ENCODE results near the gene ITPR3.
A peak's percentile ranks its signal among the peaks of the same experiment; 100 is the strongest.

Gene ITPR3

DNA sequence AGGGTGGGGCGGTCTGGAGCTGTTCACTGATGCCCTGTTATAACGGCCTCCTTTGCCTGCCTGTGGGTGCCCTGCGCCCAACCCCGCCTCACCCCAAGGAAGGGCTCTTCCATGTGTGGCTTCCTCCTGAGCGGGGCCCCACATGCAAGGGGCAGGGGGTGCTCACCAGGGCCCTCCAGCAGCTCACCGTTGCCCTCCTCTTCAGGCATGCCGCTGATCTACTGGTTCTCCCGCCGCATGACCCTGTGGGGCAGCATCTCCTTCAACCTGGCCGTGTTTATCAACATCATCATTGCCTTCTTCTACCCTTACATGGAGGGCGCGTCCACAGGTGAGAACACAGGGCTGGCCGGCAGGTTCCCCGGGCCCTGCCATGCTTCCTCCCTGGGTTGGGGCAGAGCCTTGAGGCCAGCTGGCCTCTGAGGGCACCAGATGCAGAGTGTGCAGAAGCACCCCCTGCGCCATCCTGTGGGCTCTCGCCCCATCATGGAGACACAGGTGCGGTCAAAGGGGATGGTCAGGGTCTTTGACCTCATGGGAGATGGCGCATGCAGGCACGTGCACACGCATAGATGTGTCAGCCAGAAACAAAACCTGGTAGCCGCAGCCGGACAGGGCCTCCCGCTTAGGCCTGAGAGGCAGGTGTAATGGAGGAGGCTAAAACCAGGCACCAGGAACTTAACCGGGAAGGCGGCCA is 67.5 kb downstream of the ITPR3 start:
- DNase-seq = no peak

DNA sequence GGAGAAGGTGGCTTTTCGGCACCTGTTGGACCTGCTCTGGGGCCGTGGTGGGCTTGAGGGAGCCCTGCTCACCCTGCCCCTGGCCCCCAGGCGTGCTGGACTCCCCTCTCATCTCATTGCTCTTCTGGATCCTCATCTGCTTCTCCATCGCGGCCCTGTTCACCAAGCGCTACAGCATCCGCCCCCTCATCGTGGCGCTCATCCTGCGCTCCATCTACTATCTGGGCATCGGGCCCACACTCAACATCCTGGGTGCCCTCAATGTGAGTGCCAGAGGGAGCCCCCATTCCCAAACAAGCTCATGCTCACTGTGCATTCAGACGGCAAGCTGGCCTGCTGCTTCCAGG is 68.0 kb downstream of the ITPR3 start:
- DNase-seq = no peak

DNA sequence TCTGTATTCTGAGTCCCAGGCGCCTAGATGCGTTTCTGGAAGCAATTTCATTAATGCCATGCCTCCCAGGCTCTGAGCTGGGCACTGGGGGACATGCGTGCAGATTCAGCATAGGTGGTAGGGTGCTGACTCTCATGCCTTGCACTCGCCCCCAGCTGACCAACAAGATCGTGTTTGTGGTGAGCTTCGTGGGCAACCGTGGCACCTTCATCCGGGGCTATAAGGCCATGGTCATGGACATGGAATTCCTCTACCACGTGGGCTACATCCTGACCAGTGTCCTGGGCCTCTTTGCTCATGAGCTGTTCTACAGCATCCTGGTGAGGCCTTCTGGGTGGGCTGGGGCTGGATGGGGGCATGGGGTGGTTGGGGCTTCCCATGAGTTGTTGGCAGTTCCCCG is 68.8 kb downstream of the ITPR3 start:
- no peak for DNase-seq

DNA sequence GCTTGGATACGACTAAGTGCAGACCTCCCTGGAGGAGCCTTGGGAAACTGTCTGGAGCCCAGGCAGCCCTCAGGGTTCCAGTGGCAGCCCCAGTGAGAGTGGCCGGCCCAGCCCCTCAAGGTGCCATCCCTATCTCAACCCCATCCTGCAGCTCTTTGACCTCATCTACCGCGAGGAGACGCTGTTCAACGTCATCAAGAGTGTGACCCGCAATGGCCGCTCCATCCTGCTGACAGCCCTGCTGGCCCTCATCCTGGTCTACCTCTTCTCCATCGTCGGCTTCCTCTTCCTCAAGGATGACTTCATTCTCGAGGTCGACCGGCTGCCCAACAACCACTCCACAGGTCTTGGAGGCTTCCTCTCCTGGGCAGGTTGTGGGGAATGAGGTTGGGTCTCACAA is 69.6 kb downstream of the ITPR3 start:
- DNase-seq = no peak

DNA sequence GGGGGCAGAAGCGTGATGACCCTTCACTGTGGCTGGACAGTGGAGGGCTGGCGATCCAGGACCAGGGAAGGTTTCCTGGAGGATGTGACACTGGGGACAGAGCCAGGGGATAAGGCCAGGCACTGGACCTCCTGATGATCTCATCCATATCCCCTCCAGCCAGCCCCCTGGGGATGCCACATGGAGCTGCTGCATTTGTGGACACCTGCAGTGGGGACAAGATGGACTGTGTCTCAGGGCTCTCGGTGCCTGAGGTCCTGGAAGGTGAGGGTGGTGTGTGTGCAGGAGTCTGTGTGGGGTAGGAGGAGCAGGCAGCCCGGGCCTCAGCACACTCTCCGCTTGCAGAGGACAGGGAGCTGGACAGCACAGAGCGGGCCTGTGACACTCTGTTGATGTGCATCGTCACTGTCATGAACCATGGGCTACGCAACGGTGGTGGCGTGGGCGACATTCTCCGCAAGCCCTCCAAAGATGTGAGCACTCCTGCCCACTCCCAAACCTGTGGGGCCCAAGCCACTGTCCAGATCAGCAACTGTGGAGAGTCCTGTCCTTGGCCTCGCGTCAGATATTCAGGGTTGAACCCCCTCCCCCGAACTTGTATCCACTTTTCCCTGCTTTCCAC is 70.4 kb downstream of the ITPR3 start:
- no peak for DNase-seq

DNA sequence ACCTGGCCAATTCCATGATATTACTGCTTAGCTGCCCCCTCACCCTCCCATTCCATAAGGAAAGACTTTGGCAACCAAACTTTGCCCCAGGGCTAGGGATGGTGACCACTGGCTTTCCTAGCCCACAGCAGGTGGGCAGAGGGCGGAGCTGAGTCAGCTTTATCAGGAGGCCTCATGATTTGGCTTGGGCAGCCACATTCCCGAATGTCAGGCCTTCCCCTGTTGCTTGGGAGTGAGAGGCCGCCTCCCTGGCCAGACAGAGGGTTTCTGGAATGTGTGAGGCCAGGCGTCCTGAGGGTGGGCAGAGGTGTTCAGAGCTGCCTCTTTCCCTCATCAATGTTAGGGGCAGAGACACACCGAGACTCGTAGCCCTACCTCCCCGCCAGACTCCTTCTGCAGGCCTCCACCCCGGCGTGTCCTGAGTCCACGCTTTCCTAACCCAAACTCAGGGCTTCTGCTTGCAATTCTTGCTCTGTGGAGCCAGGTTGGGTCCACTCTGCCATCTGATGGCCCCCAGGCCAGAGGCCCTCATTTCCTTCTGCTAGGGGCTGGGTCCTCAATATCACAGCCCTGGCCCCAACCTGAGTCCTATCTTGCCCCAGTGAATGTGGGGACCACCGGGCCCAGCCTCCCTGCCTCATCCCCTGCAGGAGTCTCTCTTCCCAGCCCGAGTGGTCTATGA is 71.1 kb downstream of the ITPR3 start:
- no peak for DNase-seq

DNA sequence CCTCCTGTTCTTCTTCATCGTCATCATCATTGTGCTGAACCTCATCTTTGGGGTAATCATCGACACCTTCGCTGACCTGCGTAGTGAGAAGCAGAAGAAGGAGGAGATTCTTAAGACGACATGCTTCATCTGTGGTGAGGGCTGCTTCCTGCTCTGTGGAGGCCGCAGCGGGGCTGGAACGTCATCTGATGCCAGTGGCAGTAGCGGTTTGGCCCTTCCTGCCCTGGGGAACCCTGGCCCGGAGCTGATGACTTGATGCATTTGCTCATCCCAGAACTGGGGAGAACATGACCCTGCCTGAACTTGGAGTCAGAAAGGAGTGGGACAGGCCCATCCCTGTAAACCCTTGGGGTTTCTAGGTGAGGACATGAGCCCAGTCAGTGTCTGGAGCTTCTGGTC is 71.6 kb downstream of the ITPR3 start:
- peak; percentile 71 for DNase-seq

DNA sequence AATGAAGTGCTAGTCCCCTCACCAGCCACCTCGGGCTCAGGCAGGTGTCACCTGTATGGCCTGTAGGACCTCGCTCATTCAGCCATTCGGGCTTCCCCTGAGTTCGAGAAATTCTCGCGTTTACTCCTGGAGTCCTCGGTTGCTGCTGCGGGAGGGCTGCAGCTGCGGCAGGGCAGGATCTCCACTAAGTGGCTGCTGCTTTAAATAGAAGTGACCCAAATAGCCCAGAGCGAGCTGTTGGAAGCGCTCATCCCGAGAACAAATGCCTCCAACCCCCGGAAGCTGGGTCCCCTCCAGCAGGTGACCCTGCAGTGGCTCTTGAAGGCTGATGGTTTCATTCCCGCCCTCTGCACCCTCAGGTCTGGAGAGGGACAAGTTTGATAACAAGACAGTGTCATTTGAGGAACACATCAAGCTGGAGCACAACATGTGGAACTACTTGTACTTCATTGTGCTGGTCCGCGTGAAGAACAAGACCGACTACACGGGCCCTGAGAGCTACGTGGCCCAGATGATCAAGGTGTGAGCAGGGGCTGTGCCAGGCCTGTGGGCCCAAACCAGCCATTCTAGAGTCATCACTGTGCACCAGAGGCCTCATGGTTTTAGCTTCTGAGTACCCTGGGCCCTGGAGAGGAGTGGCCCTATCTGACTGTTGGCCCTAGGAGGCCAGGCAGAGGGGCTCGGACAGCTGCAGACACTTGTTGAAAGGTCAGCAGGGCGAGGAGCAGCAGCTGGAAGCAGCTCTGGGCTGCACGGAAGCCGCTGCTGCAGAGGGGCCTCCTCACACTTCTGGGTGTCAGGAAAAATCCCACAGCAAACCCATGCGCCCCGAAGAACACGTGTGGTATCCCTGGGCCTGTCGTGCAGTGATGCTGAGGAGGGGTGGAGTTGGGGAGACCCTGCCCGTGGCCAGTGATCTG is 72.3 kb downstream of the ITPR3 start:
- DNase-seq = peak; percentile 41

DNA sequence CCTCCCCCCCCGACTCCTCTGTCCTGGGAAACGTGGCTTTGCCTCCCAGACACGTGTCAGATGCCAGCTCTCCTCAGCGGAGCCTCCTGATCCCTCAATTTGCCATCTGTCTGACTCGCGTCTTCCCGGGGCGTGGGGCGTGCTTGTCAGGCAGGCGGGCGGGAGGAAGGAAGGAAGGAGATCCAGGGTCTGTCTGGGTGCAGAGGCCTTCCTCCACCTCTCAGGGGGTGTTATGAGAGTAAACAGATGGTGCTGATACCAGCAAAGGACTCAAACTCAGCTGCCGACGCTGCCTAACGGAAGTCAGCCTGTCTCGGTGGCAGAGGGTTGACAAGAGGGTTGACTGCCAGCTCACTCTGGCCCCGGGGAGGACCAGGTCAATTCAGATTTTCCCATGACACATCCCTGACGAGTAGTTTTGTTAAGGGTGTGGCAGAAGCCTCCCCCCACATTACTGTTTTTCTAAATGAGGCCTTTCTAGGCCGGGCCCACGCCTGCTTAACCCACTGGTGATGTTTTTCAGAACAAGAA is 73.3 kb downstream of the ITPR3 start:
- peak; percentile 69 for DNase-seq

DNA sequence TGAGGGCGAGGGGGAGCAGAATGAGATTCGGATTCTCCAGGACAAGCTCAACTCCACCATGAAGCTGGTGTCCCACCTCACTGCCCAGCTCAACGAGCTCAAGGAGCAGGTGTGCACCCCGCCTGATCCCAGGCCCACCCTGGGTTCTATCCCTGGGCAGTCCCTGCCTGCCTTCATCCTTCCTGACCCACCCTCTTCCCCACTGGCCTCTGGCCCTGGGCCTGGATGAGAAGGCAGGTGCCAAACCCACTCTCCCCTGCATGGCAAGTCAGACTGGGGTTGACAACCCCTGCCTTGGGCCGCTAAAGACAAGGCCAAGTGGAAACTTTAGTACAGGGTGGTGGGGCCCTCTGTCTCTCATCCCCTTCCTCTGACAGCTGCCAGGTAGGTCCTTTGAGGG is 73.9 kb downstream of the ITPR3 start:
- DNase-seq = peak; percentile 23

DNA sequence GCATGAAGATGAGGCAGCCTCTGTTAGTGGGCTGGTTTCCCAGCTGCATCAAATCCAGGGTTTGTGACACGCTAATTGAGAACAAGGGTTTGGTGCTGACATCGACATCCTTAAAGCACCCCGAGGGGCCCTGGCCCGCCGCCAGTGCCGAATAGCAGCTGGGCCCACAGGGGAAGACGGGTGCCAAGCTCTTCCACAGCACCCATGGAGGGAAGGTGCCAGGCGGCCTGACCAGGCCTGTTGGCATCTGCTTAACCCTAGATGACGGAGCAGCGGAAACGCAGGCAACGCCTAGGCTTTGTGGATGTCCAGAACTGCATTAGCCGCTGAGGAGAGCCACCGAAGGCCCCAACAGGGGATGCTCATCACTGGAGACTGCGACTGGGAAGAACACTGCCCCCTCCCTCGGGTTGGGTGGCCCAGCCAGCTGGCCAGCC is 74.3 kb downstream of the ITPR3 start:
- DNase-seq = peak; percentile 22

DNA sequence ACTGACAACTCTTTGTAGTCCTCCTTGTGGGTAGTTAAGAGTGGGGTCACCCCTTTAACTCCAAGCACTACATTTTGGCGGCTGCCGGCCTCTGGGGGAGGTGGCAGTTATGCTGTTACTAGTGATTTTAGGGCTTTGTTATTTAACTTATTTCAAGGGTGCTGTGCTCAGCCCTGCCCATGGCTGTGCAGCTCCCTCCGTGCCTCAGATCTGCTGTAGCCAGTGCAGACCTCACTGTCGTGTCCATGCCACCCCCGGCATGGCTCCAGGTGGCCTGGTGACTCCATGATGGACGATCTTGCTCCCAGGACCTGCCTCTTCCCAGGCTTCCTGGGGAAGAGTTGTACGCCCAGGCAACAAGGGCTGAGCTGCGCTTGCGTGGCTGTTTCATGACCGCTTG is 75.0 kb downstream of the ITPR3 start:
- DNase-seq = no peak

DNA sequence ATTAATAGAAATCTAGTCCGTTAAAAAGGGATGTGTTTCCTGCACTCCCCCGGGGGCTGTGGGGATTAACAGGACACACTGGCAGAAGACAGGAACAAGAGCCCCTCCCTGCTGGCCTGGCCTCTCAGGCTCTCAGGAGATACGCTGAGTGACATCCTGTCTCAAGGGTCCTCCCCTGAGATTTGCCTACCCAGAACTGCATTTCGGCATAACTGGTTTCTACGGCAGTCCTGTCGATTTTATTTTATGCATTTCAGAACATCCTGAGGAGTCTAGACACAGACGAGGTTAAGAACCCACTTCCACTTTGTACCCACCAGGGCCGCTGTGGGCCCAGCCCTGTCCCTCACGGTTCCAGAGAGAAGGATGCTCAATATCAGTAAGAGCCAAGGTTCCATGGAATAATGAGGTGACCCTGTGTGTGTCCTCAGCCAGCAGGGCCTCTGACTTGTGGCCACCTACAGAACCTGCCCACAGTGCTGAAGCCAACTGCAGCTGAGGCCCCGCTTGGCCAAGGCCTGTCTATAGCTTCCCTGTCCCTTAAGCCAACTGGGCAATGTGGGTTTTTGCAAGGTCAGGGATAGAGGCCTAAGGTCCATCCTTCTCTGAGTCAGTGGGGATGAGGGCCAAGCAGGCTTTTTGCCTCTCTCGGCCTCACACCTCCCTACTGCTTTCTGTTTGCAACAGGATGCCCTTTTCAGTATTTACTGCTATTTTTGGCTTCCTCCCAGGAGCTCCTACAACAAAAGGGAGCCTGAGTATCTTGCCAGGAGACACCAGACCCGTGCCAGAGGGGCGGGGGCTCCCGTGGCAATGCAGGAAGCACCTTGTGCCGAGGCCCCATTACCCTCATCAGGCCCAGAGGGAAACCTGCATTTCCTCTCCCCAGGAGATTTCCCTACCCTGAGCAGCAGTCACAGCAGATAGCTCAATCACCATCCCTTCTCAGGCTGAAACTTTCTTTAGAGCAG is 75.7 kb downstream of the ITPR3 start:
- DNase-seq = peak; percentile 65

DNA sequence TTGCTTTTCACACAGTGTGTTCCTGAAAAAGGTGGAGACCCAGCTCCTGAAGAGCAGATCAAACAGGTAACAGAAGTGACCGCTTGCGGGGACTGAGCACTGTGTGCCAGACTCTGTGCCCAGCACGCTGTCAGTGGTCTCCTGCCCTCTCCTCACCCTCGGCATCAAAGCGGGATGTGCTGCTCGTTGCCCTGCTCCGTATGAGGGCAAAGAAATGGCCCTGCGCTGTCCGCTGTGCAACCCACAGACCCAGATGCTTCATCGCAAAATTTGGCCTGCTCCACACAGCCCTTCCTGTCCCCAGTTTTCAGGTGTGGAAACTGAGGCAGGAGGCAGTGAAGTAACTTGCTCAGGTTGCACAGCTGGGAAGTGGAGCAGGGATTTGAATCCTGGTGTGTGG is 76.7 kb downstream of the ITPR3 start:
- DNase-seq = no peak

DNA sequence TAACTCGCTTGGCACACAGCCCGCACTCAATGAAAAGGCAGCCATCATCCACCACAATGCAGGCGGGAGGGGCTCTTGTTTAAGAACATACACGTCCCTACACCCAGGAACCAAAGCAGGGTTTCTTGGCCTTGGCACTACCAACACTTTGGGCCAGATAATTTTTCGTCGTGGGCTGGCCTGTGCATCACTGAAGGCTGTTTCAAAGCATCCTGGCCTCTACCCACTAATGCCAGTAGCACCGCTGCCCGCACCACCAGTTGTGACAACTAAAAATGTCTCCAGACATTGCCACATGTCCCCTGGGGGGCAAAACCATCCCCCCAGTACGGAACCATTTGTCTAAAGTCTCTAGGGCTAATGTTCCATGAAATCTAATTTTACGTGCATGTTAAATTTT is 77.4 kb downstream of the ITPR3 start:
- DNase-seq = no peak

DNA sequence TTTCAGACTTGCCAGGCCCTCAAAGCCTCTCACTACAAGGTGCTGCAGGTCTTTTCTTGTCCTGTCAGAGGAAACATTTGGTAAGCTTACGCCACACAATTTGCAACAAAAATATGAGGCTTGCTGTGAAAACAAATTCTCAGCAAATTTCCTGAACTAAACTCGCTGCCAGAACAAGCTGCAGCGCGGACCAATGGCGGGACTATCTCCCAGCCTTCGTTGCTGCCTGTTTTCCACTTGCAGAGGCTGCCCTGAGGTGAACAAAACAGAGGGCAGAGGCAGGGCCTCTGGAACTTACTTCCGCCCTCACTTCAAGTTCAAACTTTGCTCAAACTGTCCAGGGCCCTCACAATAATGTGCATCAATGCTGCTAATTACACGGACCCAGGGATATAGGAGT is 78.0 kb downstream of the ITPR3 start:
- no peak for DNase-seq

DNA sequence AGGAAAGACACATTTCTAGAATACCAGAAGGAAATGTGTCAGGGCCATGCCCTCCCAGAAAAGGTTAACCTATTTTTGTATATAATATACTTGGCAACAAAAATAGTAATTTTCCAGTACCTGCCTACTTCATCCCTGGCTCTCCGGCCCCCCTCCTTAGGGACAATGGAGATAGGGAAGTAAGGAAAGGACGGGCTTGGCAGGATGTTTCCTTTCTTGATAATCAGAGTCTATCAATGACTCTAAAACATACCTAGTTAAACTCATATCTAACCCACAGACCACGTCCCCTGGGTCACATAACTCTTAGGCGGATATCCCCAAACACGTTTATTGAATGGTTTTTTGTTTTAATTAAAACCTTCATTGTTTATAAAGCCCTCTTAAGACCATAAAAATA is 78.6 kb downstream of the ITPR3 start:
- no peak for DNase-seq

DNA sequence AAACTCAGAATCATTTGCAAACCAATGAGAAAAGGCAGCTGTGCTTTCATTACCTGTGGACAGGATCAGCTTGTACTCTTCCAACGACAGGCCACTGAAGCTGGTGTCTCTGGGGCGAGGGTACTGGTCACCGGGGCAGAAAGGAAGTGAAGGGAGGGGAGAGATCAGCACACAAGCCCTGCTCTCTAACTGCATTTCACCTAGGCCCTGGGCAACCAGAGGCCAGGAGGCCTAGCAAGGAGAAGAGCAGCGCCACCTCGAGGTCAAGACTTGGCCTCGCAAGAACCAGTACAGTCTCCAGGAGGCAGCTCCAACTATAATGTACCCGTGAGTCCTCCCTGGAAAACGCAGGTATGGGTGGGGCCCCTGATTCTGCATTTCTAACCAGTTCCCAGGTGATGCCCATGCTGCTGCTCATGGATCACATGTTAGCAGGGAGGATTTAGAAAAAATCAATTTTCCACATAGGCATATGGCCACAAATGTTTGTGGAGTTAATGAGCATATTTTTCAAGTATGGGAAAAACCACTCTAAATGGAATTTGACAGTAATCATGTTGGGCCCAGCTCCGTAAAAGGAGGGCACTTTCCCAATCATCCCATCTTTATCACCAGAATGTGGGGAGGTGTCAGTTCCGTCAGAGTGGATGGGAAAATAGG is 79.4 kb downstream of the ITPR3 start:
- DNase-seq = peak; percentile 73

DNA sequence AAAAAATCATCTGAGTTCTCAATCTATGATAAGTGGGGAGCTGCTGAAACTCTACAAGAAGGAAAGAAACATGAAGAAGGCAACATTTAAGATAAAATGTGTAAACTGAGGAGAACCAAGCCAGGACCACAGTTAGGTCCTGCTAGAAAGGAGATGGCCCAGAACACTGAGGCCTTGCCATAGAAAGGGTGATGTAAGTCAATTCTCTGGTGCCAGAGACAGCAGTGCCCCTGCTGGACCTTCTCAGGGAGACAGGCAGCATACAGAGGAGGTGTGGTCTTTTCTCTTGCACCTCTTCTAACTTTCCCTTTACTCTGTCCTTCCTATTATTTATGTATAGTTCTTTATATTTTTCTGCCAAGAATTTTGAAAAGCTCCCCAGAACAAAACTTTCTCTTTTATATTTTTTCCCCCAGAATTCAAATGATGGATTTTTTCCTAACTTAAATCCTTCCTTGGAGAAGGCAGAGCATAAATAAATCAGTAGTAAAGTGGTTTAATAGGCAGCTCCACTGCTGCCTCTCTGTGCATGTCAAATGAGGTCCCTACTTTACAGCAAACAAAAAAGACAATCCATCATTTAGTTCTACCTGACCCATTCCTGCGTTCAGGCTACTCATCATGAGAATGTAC is 81.3 kb downstream of the ITPR3 start:
- DNase-seq = no peak

DNA sequence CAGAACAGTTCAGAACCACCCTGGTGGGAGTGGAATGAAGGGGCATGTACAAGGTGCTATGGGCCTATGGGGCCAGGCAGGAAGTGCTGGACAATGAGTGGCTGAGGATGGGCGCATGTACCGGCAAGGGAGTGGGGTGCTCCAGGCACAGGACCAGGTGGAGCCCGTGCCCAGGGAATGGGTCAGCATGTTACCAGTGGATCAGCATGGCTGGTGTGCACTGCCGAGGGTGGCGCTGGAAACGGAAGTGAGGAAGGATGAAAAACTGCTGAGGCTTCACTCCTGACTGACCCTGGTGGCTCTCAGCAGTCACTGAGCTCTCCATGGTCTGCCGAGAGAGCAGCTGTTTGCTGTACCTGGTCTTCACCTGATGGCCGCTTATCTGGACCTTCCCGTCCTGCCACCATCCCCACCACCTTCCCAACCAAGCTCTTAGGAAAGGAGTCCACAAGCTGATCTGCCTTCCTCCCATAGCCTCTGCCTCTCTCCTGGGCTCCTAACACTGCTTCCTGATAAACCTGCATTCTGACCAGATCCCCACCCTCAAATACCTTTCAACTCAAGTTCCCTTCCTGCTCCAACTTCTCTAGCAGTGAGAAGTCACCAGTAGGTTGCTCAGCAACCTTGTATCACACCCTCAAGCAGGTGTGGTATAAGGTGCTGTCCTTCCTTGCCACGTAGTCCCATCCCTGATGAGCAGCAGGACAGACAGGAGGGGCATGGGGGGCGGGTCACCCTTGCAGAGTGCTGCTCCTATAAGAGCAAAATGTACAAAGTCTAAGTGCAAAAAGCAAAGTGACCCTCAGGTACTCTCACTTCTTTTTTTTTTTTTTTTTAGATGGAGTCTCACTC is 83.3 kb downstream of the ITPR3 start:
- DNase-seq = no peak

Data from femur (tissue), 1 donor.